HL-60 (cell line): ENCODE measurements around the gene LMO2.

ENCODE experiments used
- DNase-seq, 2 experiments: peaks; one replicate each; pipeline ENCODE4 v3.0.0-alpha.2; 2010 to 2020; ENCODE audit warnings: low read depth in 1 of 2, low spot score in 1 of 2
- H3K27ac ChIP-seq: fragments of 250-450 bp; sonication (Bioruptor Pico); replicated peaks from 2 replicates; pipeline ENCODE4 v1.5.1; 2020; ENCODE audit warnings: mild to moderate bottlenecking, moderate library complexity
- H3K27me3 ChIP-seq: fragments of 250-450 bp; sonication (Bioruptor Pico); 2 replicates; pipeline ENCODE4 v1.5.1; 2021; ENCODE audit warnings: mild to moderate bottlenecking, moderate library complexity; ENCODE audit not compliant: insufficient read depth, poor library complexity, severe bottlenecking
- H3K4me3 ChIP-seq: replicated peaks from 2 replicates; pipeline ENCODE4 v1.5.1; 2011; ENCODE audit warnings: mild to moderate bottlenecking, control low read depth, low read length; ENCODE audit not compliant: insufficient read depth
- CTCF ChIP-seq: IDR thresholded peaks from one replicate; pipeline ENCODE4 v1.5.1; 2011; ENCODE audit warnings: low read length, control low read depth, inconsistent platforms; ENCODE audit not compliant: insufficient read depth
- GABPA ChIP-seq: IDR thresholded peaks from 2 replicates; pipeline ENCODE4 v1.6.1; 2012; ENCODE audit warnings: low read depth
- POLR2AphosphoS5 ChIP-seq: IDR thresholded peaks from 2 replicates; pipeline ENCODE4 v1.6.1; 2012; ENCODE audit warnings: low read depth
- REST ChIP-seq: IDR thresholded peaks from 2 replicates; pipeline ENCODE4 v1.6.1; 2012; ENCODE audit warnings: low read depth; ENCODE audit not compliant: insufficient replicate concordance
- SPI1 ChIP-seq: IDR thresholded peaks from 2 replicates; pipeline ENCODE4 v1.6.1; 2012; ENCODE audit warnings: low read depth, mild to moderate bottlenecking, borderline replicate concordance

The LMO2 gene

DNA sequence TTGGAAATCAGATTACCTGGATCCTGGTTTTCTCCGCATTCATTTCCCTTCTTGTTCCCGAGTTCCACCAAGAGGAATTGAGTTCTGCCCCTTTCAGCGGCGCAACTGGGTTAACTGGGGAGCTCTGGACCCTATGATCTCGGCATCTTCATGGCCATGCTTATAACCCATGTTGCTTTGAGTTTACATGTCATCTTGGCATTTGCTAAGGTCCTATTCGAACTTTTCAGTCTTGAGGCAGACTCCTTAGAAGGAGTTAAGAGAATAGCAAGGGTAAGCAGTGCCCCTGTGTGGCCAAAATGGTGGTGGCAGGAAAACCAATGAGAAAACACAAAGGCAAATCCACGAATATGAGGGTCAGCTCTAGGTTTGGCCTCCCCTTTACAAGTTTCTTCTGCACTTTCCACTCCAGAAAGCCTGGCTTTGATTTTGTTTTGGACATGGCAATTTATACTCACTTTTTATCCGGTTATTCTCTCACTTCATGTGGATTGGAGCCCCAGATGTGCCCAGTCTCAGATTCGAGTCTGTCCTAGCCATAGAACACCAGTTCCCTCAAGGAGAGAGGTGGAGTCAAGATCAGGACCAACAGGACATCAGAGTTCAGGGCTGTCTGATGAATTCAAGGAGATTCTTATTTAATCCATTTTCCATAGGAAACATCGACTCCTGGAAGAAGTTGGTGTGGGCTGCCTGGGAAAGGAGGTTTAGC lies 62.3 kb downstream of the LMO2 start:
- no peak overlapping the region for H3K27ac ChIP-seq

GRCh38 chr11:33828604-33829429 lies 63.1 kb downstream of the LMO2 start:
- TF ChIP-seq CTCF (no peak), REST (no peak), GABPA (no peak), SPI1 (no peak), POLR2AphosphoS5 (no peak)
- no peak overlapping the region for H3K4me3 ChIP-seq
- no peak for DNase-seq

More for the DNA sequence above, 62.3 kb downstream of the LMO2 start:
- Histone ChIP-seq H3K27me3 (peaks cover 32% of the 10 kb centered on the region), H3K4me3 (no peak overlapping the region)
- DNase-seq, result peak in 1 of 2 experiments; percentile 59
- TF ChIP-seq POLR2AphosphoS5 (no peak), CTCF (peak; percentile 81)

DNA sequence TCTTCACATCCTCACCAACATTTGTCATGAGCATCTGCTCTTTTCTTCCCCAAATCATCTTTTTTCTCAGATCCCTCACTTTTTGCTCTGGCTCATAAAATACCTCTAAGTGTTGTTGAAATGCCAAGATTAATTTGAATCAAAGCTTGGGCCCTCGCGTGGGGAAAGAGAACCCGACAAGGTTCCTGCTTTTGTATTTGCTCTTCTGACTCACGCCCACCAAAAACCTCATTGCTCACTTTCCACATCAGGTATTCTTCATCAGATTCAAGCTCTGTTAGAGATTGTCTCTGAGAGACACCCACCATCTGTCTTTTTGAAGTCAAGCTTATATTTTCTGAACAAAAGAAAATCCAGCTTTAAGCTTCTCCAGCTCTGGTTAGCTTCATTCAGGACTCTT lies 64.7 kb downstream of the LMO2 start:
- no peak for DNase-seq
- TF ChIP-seq POLR2AphosphoS5 (no peak), CTCF (no peak), GABPA (no peak), REST (no peak), SPI1 (no peak)
- no peak overlapping the region for H3K27ac ChIP-seq
- peaks cover 51% of the 10 kb centered on the region for H3K27me3 ChIP-seq
- H3K4me3 ChIP-seq, result no peak overlapping the region

More at GRCh38 chr11:33828604-33829429, 63.1 kb downstream of the LMO2 start:
- no peak overlapping the region for H3K27ac ChIP-seq
- H3K27me3 ChIP-seq, result peaks cover 38% of the 10 kb centered on the region
